Hepatocyte (in vitro differentiated cells): ENCODE data around the gene CUX1. TPM values are rescaled to one million over a fixed set of nuclear protein-coding genes. Genes with fewer than 3 reads are reported as not detected.

Experiments
- DNase-seq: peaks from one replicate; pipeline ENCODE4 v3.0.0-alpha.2; 2016; ENCODE audit warnings: low spot score
- H2AFZ ChIP-seq: fragments of 200-600 bp; sonication (generic); 2 replicates; pipeline ENCODE4 v1.6.0; 2016; ENCODE audit warnings: antibody characterized with exemption, mild to moderate bottlenecking
- H3K27ac ChIP-seq: fragments of 200-600 bp; sonication (generic); 2 replicates; pipeline ENCODE4 v1.5.1; 2016; ENCODE audit warnings: mild to moderate bottlenecking
- H3K27me3 ChIP-seq: fragments of 200-600 bp; sonication (generic); 2 replicates; pipeline ENCODE4 v1.6.1; 2016
- H3K36me3 ChIP-seq: fragments of 200-600 bp; sonication (generic); replicated peaks from 2 replicates; pipeline ENCODE4 v1.5.1; 2016; ENCODE audit warnings: low read depth; ENCODE audit not compliant: insufficient read depth
- H3K4me1 ChIP-seq: fragments of 200-600 bp; sonication (generic); 2 replicates; pipeline ENCODE4 v1.5.1; 2016; ENCODE audit warnings: mild to moderate bottlenecking, moderate library complexity; ENCODE audit not compliant: insufficient read depth
- H3K4me2 ChIP-seq: fragments of 200-600 bp; sonication (generic); 2 replicates; pipeline ENCODE4 v1.6.0; 2016
- H3K4me3 ChIP-seq: fragments of 200-600 bp; sonication (generic); 2 replicates; pipeline ENCODE4 v1.5.1; 2016; ENCODE audit warnings: mild to moderate bottlenecking
- H3K79me2 ChIP-seq: fragments of 200-600 bp; sonication (generic); 2 replicates; pipeline ENCODE4 v1.6.0; 2017; ENCODE audit warnings: mild to moderate bottlenecking
- H3K9me2 ChIP-seq: fragments of 200-600 bp; sonication (generic); replicated peaks from 2 replicates; pipeline ENCODE4 v1.6.0; 2017; ENCODE audit warnings: mild to moderate bottlenecking; ENCODE audit not compliant: insufficient read depth
- H3K9me3 ChIP-seq: fragments of 200-600 bp; sonication (generic); 2 replicates; pipeline ENCODE4 v1.5.1; 2016; ENCODE audit warnings: low read depth, mild to moderate bottlenecking
- H4K20me1 ChIP-seq: fragments of 200-600 bp; sonication (generic); 2 replicates; pipeline ENCODE4 v1.6.0; 2016; ENCODE audit warnings: mild to moderate bottlenecking; ENCODE audit not compliant: insufficient read depth, poor library complexity, severe bottlenecking
- EZH2 ChIP-seq: fragments of 200-600 bp; sonication (generic); IDR thresholded peaks from 2 replicates; pipeline ENCODE4 v1.6.1; 2016; ENCODE audit warnings: antibody characterized with exemption, mild to moderate bottlenecking, borderline replicate concordance
- EZH2phosphoT487 ChIP-seq: fragments of 200-600 bp; sonication (generic); IDR thresholded peaks from one replicate; pipeline ENCODE4 v1.6.1; 2018; ENCODE audit warnings: antibody characterized with exemption, mild to moderate bottlenecking, low read depth, moderate library complexity; ENCODE audit not compliant: unreplicated experiment, severe bottlenecking
- WGBS: methylation state at CpG from one replicate; pipeline ENCODE4 v1.1.6; 2016; ENCODE audit warnings: low lambda C conversion rate; ENCODE audit errors: missing lambda C conversion rate; 5-methylcytosine and 5-hydroxymethylcytosine counted together
- polyA plus RNA-seq: library from polyadenylated mRNA; unstranded; fragments of >200 nt; fragmentation: Nextera tagmentation; extraction: Ambion mirVana; gene quantifications from 2 replicates; pipeline ENCODE4 v1.2.1, GENCODE V29; 2016
- total RNA-seq: library from RNA; depleted of rRNA; stranded (reverse); fragments of >200 nt; gene quantifications from 2 replicates; pipeline ENCODE4 v1.2.3, GENCODE V29; 2014
- TF ChIP-seq, protein P1 (sequence below): fragments of 200-600 bp; sonication (generic); IDR thresholded peaks from 2 replicates; pipeline ENCODE4 v1.5.1; 2016; ENCODE audit warnings: antibody characterized with exemption, mild to moderate bottlenecking; ENCODE audit not compliant: poor library complexity

CUX1 gene
- total and polyA plus RNA-seq, 2 experiments from 2014 or later: 60.1 to 76.8 TPM

DNA sequence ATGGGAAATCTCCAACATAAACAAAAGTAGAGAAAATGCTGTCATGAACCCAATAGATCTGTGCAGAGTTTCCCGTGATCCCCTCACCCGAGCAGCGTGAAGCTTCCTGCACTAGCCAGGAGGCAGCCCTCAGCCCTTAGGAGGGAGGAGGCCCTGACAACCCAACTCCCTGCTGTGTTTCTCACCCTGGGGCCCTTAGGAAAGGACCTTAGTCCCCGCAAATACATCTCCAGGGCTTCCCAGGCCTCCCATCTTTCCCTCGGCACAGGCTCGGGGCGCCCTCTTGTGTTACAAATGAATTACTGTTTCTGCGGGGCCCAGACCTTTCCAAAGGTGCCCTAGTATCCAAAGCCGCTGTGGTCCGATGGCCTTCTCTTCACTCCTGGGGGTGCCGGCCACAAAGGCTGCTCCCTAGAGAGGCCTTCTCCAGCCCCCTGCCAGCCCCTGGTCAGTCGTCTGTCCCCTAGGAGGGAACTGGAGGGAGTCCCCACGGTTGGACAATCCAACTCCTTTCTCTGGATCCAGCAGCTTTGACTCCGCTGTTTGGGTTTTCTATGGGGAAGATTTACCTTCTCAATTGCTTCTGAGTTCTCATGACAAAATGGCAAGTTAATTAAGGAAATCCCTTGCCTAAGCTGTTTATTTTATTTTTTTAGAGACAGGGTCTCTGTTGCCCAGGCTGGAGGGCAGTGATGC is 419.3 kb downstream of the CUX1 start:
- no peaks in the 10 kb centered on the region for H3K9me3 ChIP-seq
- TF ChIP-seq, protein P1, sequence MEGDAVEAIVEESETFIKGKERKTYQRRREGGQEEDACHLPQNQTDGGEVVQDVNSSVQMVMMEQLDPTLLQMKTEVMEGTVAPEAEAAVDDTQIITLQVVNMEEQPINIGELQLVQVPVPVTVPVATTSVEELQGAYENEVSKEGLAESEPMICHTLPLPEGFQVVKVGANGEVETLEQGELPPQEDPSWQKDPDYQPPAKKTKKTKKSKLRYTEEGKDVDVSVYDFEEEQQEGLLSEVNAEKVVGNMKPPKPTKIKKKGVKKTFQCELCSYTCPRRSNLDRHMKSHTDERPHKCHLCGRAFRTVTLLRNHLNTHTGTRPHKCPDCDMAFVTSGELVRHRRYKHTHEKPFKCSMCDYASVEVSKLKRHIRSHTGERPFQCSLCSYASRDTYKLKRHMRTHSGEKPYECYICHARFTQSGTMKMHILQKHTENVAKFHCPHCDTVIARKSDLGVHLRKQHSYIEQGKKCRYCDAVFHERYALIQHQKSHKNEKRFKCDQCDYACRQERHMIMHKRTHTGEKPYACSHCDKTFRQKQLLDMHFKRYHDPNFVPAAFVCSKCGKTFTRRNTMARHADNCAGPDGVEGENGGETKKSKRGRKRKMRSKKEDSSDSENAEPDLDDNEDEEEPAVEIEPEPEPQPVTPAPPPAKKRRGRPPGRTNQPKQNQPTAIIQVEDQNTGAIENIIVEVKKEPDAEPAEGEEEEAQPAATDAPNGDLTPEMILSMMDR: peak; percentile 79
- TF ChIP-seq EZH2phosphoT487: no peak
- no peaks in the 10 kb centered on the region for H3K79me2 ChIP-seq
- H2AFZ ChIP-seq: no peak overlapping the region
- no peaks in the 10 kb centered on the region for H3K27me3 ChIP-seq
- H3K9me2 ChIP-seq: no peaks in the 10 kb centered on the region
- H3K4me2 ChIP-seq: no peak overlapping the region
- DNase-seq: peak; percentile 84
- H4K20me1 ChIP-seq: no peaks in the 10 kb centered on the region
- no peaks in the 10 kb centered on the region for H3K36me3 ChIP-seq
- WGBS: 41% methylated on average over 14 of the region's 14 CpGs
- peak overlapping the region; percentile 20 for H3K27ac ChIP-seq
- no peak overlapping the region for H3K4me3 ChIP-seq
- H3K4me1 ChIP-seq: peaks cover 4% of the 10 kb centered on the region

- TF ChIP-seq, protein P1: no peak
- TF ChIP-seq EZH2phosphoT487 (no peak), EZH2 (no peak)
- H3K4me3 ChIP-seq: no peak overlapping the region
- H3K79me2 ChIP-seq: no peaks in the 10 kb centered on the region
- no peak overlapping the region for H3K4me2 ChIP-seq
- WGBS: 96% methylated on average over 35 of the region's 35 CpGs
- H4K20me1 ChIP-seq: no peaks in the 10 kb centered on the region
- H3K27ac ChIP-seq: no peak overlapping the region
- H3K4me1 ChIP-seq: peaks cover 4% of the 10 kb centered on the region
- H2AFZ ChIP-seq: no peak overlapping the region
- H3K9me3 ChIP-seq: no peaks in the 10 kb centered on the region
- no peaks in the 10 kb centered on the region for H3K27me3 ChIP-seq
- H3K9me2 ChIP-seq: no peaks in the 10 kb centered on the region
- H3K36me3 ChIP-seq: no peaks in the 10 kb centered on the region
- no peak for DNase-seq
Observed at GRCh38 chr7:102239206-102239820, 421.9 kb downstream of the CUX1 start.

DNA sequence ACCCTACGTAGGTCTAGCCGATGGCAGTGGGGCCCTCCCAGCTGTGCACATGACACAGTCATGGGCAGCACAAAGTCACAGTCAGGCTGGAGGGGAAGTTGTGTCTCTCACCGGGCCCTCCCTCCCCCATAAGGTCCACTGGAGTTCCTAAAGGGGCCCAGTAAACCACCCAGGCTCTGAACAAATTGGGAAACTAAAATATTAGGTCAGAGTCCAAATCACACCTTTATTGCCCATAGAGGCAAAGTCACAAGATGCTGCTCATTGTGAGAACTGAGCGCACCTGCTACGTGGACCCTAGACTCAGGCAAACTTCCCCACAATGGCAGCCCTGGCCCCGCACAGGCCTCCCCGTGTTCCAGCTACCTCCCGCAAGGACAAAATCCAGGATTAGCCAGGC is 424.0 kb downstream of the CUX1 start:
- no peak overlapping the region for H2AFZ ChIP-seq
- no peak overlapping the region for H3K4me2 ChIP-seq
- H3K4me3 ChIP-seq: no peak overlapping the region
- TF ChIP-seq EZH2phosphoT487: no peak
- TF ChIP-seq, protein P1: no peak
- no peak for TF ChIP-seq EZH2
- no peaks in the 10 kb centered on the region for H3K27me3 ChIP-seq
- no peak for DNase-seq
- H4K20me1 ChIP-seq: no peaks in the 10 kb centered on the region
- no peaks in the 10 kb centered on the region for H3K36me3 ChIP-seq
- H3K9me2 ChIP-seq: no peaks in the 10 kb centered on the region
- H3K79me2 ChIP-seq: no peaks in the 10 kb centered on the region
- H3K27ac ChIP-seq: no peak overlapping the region
- peaks cover 2% of the 10 kb centered on the region for H3K4me1 ChIP-seq
- H3K9me3 ChIP-seq: no peaks in the 10 kb centered on the region
- WGBS: 95% methylated on average over 7 of the region's 8 CpGs
